GM12801 (cell line): ENCODE measurements around the gene SYNJ1.

Source experiments
- TF ChIP-seq, protein P1 (sequence below): IDR thresholded peaks from one replicate; pipeline ENCODE4 v1.5.1; 2011; ENCODE audit warnings: control low read depth; ENCODE audit not compliant: insufficient read length; ENCODE audit errors: extremely low read depth

SYNJ1 gene

GRCh38 chr21:32641710-32642698 is 85.8 kb downstream of the SYNJ1 start:
- TF ChIP-seq, protein P1, sequence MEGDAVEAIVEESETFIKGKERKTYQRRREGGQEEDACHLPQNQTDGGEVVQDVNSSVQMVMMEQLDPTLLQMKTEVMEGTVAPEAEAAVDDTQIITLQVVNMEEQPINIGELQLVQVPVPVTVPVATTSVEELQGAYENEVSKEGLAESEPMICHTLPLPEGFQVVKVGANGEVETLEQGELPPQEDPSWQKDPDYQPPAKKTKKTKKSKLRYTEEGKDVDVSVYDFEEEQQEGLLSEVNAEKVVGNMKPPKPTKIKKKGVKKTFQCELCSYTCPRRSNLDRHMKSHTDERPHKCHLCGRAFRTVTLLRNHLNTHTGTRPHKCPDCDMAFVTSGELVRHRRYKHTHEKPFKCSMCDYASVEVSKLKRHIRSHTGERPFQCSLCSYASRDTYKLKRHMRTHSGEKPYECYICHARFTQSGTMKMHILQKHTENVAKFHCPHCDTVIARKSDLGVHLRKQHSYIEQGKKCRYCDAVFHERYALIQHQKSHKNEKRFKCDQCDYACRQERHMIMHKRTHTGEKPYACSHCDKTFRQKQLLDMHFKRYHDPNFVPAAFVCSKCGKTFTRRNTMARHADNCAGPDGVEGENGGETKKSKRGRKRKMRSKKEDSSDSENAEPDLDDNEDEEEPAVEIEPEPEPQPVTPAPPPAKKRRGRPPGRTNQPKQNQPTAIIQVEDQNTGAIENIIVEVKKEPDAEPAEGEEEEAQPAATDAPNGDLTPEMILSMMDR = no peak

GRCh38 chr21:32626621-32627196 is 101.1 kb downstream of the SYNJ1 start:
- TF ChIP-seq, protein P1 = no peak

DNA sequence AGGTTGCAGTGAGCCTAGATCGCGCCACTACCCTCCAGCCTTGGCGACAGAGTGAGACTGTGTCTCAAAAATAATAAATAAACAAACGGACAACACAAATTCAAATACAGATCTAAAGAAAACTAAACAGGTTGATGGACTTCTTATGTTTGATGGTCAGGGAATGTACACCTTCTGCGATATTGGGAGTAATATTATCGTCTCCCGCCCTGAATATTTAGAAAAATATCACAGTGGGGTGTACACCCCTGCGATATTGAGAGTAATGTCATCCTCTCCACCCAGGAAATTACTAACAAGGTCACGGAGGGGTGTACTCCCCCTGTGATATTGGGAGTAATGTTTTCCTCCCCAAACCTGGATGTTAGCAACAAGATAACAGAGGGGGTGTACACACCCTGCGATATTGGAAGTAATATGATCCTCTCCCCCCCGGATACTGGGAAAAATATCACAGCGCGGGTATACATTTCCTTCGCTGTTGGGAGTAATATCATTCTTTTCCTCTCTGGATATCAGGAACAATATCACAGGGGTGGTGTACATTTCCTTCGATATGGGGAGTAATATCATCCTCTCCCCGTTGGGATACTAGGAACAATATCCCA is 114.3 kb downstream of the SYNJ1 start:
- TF ChIP-seq, protein P1 = no peak

DNA sequence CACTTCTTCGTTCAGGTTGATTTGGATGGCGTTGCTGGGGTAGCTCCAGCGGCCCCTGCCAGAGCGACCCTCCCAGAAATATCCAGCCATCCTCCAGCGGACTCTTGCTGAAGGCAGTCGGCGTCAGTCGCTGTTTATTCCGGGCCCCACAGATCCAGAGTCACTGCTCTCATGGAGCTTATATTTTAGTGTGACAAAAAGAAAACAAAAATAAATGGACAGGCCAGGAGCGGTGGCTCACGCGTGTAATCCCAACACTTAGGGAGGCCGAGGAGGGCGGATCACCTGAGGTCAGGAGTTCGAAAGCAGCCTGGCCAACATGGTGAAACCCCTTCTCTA is 114.8 kb downstream of the SYNJ1 start:
- TF ChIP-seq, protein P1 = no peak

DNA sequence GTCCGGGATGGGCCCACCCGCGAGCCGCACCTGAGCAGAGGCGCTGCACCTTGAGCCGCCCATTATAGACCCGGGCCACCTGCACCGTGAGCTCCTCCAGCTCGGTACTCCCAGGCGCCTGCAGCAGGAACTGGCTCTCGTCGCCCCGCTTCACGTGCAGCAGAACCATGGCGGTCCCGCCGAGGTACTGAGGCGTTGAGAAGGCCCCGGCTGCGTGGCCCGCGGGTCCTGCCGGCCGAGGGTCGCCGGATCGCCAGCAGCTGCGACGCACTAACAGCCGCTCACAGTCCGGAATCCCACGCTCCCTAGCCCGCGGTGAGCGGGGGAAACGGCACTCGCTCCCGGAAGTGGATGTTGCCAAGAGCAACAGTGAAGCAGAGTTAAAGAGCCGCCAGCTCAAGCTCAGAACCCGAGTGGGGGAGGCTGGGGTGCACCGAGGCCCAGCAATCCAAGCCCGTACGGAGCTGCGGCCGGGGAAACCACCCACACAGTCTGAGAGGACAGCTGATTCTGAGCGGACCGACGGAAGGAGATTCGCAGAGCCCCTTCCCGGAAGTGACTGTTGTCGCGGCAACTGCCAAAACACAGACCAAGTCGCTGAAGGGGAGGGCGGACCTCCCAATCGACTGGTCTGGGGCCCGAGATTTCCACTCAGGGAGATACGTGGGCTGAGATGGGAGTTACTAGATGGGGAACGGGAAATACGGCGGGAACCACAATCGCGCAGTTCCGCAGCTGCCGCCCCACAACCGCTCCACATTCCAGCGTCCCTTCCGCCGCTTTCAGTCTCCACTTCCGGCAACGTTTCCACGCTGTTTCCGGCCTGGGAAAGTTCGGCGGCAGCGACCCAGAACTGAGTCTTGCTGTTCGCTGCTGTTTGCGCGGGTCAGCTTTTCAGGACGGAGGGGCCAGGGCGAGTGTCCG is 115.5 kb downstream of the SYNJ1 start, which contains the start of gene CFAP298:
CFAP298 (minus strand) TSS at position 303 of the 924 bp plus-strand sequence; CDS start at position 169, 134 bp downstream.
- TF ChIP-seq, protein P1 = no peak

- TF ChIP-seq, protein P1 = no peak
These were observed 116.3 kb downstream of the SYNJ1 start for GRCh38 chr21:32611471-32611997.
